Neuronal stem cell (in vitro differentiated cells): Measurements from ENCODE around the gene FOXP1.

Source experiments
- DNase-seq: peaks from one replicate; pipeline ENCODE4 v3.0.0-alpha.2; 2013; ENCODE audit warnings: low spot score
- H2AFZ ChIP-seq: one replicate; pipeline ENCODE4 v1.6.1; 2013; ENCODE audit warnings: mild to moderate bottlenecking, low read length, inconsistent platforms
- H2AK5ac ChIP-seq: 2 replicates; pipeline ENCODE4 v1.6.1; 2013; ENCODE audit warnings: low read depth, mild to moderate bottlenecking, inconsistent platforms, low read length, moderate library complexity, mixed read lengths
- H2BK120ac ChIP-seq: 2 replicates; pipeline ENCODE4 v1.6.1; 2013; ENCODE audit warnings: low read depth, mild to moderate bottlenecking, inconsistent platforms, low read length, moderate library complexity, mixed read lengths
- H2BK12ac ChIP-seq: one replicate; pipeline ENCODE4 v1.6.1; 2013; ENCODE audit warnings: low read length, inconsistent platforms
- H2BK15ac ChIP-seq: 2 replicates; pipeline ENCODE4 v1.6.1; 2013; ENCODE audit warnings: mild to moderate bottlenecking, low read length, inconsistent platforms, mixed read lengths
- H2BK5ac ChIP-seq: one replicate; pipeline ENCODE4 v1.6.1; 2013; ENCODE audit warnings: inconsistent platforms, mild to moderate bottlenecking, low read length, moderate library complexity
- H3K14ac ChIP-seq: one replicate; pipeline ENCODE4 v1.6.1; 2013; ENCODE audit warnings: low read length, inconsistent platforms
- H3K18ac ChIP-seq: 2 replicates; pipeline ENCODE4 v1.6.1; 2013; ENCODE audit warnings: low read length, inconsistent platforms
- H3K23ac ChIP-seq: 2 replicates; pipeline ENCODE4 v1.6.1; 2013; ENCODE audit warnings: low read depth, mild to moderate bottlenecking, mixed read lengths, low read length, inconsistent platforms; ENCODE audit not compliant: poor library complexity
- H3K27ac ChIP-seq: replicated peaks from 3 replicates; pipeline ENCODE4 v1.5.1; 2013; ENCODE audit warnings: low read length, inconsistent platforms
- H3K27me3 ChIP-seq, 3 experiments: 2 replicates each; pipeline ENCODE4 v1.6.1; 2013; ENCODE audit warnings: low read length in 3 of 3, mild to moderate bottlenecking in 2 of 3, inconsistent platforms in 1 of 3, low read depth in 1 of 3, mixed read lengths in 1 of 3, moderate library complexity in 1 of 3; ENCODE audit not compliant: control insufficient read depth in 3 of 3, insufficient read depth in 3 of 3
- H3K36me3 ChIP-seq, 2 donors: replicated peaks in 1 of 2; 2 replicates each; pipeline ENCODE4 v1.6.1; 2013; ENCODE audit warnings: low read length in 2 of 2; ENCODE audit not compliant: control insufficient read depth in 2 of 2, insufficient read depth in 2 of 2
- H3K4ac ChIP-seq: 2 replicates; pipeline ENCODE4 v1.6.1; 2013; ENCODE audit warnings: inconsistent platforms, mild to moderate bottlenecking, low read length, moderate library complexity
- H3K4me1 ChIP-seq, 2 donors: 1 replicate in 1 of 2; 2 replicates in 1 of 2; pipeline ENCODE4 v1.6.1; 2013; ENCODE audit warnings: low read length in 2 of 2, low read depth in 1 of 2; ENCODE audit not compliant: control insufficient read depth in 2 of 2, insufficient read depth in 1 of 2
- H3K4me2 ChIP-seq: one replicate; pipeline ENCODE4 v1.6.1; 2013; ENCODE audit warnings: mild to moderate bottlenecking, low read length, inconsistent platforms; ENCODE audit not compliant: insufficient read depth, poor library complexity, severe bottlenecking
- H3K4me3 ChIP-seq, 2 donors: 2 replicates each; pipeline ENCODE4 v1.5.1; 2013; ENCODE audit warnings: low read length in 2 of 2, mild to moderate bottlenecking in 2 of 2, inconsistent platforms in 1 of 2, moderate library complexity in 1 of 2
- H3K79me1 ChIP-seq: one replicate; pipeline ENCODE4 v1.6.1; 2013; ENCODE audit warnings: low read depth, mild to moderate bottlenecking, inconsistent platforms, low read length, moderate library complexity
- H3K9ac ChIP-seq: one replicate; pipeline ENCODE4 v1.6.1; 2013; ENCODE audit warnings: mild to moderate bottlenecking, low read depth, low read length, inconsistent platforms; ENCODE audit not compliant: poor library complexity
- H3K9me3 ChIP-seq, 2 donors: replicated peaks in 1 of 2; 2 replicates each; pipeline versions ENCODE3 to v1.6.1; 2013; ENCODE audit warnings: low read length in 2 of 2, mild to moderate bottlenecking in 2 of 2, inconsistent platforms in 1 of 2, low read depth in 1 of 2, mixed read lengths in 1 of 2, moderate library complexity in 1 of 2; ENCODE audit not compliant: control insufficient read depth in 2 of 2, insufficient read depth in 1 of 2
- H4K8ac ChIP-seq: one replicate; pipeline ENCODE4 v1.6.1; 2013; ENCODE audit warnings: low read depth, mild to moderate bottlenecking, inconsistent platforms, low read length, moderate library complexity
- H4K91ac ChIP-seq: one replicate; pipeline ENCODE4 v1.6.1; 2013; ENCODE audit warnings: low read length, low read depth, mild to moderate bottlenecking, inconsistent platforms; ENCODE audit not compliant: poor library complexity
- WGBS, 2 donors: extraction: QIAGEN DNeasy Blood & Tissue Kit; methylation state at CpG; one replicate each; pipeline ENCODE4 v1.1.7; 2013; ENCODE audit warnings: missing lambda C conversion rate in 2 of 2, mixed read lengths in 1 of 2; ENCODE audit not compliant: insufficient read length in 2 of 2, insufficient replicate concordance in 1 of 2; ENCODE audit errors: extremely low coverage in 2 of 2; 5-methylcytosine and 5-hydroxymethylcytosine counted together

Gene FOXP1

DNA sequence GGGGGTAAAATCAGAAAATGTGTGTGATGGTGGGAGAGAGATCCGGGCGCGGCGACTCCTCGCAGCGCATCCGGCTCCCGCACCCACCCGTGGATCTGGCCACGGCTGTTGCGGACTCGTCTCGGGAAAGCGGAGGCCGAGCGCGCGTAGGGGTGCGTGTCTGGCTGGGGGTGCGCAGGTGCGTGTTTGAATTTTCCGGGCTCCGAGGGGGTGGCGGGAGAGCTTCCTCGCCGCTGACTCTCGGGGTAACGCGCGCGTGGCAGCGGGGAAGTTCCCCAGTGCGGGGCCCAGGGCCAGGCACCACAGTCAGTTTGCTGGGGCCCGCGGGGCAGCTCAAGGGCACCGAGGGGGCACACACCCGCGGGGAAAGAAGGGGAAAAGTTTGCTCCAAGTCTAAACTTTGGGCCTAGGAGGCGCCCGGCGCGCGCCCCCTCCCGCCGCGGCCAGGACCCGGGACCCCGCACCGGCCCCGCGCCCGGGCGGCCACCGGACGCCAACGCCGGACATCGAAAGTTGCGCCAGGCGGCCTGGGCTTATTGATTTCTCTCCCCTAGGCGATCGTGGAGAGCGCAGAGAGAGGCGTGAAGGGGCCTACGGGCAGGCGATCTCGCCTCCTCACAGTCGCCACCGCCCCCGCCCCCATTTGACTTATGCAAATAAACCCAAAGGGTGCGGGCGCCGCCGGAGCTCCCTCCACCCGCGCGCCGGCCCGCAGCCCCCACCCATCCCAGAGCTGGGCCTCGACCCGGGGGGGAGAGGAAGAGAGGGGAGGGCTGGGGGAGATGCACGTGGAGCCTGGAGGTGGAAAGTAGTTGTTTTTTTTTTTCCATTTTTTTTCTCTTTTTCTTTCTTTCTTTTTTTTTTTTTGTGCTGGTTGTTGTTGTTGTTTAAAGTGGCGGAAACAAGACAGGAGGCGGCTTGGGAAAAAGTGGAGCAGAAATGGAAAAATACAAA, 639 bp downstream of the FOXP1 start:
- no peak overlapping the region for H4K91ac ChIP-seq
- peak overlapping the region; percentile 90 for H3K4me2 ChIP-seq
- H3K36me3 ChIP-seq, result no peaks in the 10 kb centered on the region
- peak overlapping the region; percentile 80 for H3K23ac ChIP-seq
- H2AK5ac ChIP-seq, result peak overlapping the region; percentile 94
- peak overlapping the region; percentile 90 for H3K27ac ChIP-seq
- H4K8ac ChIP-seq, result peak overlapping the region; percentile 82
- H2AFZ ChIP-seq, result peak overlapping the region; percentile 95
- H3K79me1 ChIP-seq, result peaks cover 15% of the 10 kb centered on the region
- H3K4me3 ChIP-seq, result peak overlapping the region; percentile 76 to 92
- no CpG with 5 or more reads among the region's 84 CpGs for WGBS, 2 donors
- peak overlapping the region; percentile 93 for H2BK120ac ChIP-seq
- peak overlapping the region; percentile 98 for H2BK15ac ChIP-seq
- peak; percentile 80 for DNase-seq
- peak overlapping the region; percentile 99 for H3K14ac ChIP-seq
- H3K27me3 ChIP-seq, result no peaks in the 10 kb centered on the region
- peaks cover 6 to 16% of the 10 kb centered on the region in 2 donors for H3K4me1 ChIP-seq
- H2BK5ac ChIP-seq, result peak overlapping the region; percentile 98
- peak overlapping the region; percentile 100 for H3K18ac ChIP-seq
- H3K9ac ChIP-seq, result peak overlapping the region; percentile 99
- no peaks in the 10 kb centered on the region for H3K9me3 ChIP-seq
- H2BK12ac ChIP-seq, result peak overlapping the region; percentile 99
- peak overlapping the region; percentile 53 for H3K4ac ChIP-seq

DNA sequence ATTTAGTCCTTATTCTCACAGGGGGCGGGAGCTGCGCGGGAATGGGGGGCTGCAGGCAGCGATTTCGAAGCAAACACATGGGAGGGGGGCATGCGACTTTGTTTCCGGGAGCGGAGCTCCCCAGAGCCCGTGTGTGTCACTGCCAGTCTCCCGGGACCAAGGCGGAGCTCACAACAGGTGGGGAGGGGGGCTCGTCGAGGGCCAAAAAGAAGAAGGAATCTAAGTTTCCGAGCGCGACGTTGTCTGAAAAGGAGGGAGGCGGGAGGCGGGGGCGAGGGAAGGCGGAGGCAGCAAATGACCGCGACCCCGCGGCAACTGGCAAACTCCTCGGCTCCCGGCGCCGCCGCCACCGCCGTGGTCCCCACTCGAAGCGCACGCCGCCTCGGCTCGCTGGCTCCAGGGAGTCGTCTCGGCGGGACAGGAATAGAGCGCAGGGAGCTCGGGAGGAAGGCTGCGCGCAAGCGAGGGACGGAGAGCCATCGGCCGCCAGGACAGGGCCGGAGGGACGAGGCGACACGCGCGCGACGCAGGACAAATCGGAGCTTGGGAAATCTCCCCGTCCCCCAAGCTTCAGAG, 1.4 kb downstream of the FOXP1 start:
- H3K23ac ChIP-seq, result peak overlapping the region; percentile 80
- H3K9me3 ChIP-seq, result no peaks in the 10 kb centered on the region
- WGBS, 2 donors, result no CpG with 5 or more reads among the region's 59 CpGs
- no peaks in the 10 kb centered on the region for H3K27me3 ChIP-seq
- peak overlapping the region; percentile 98 for H2BK15ac ChIP-seq
- peaks cover 0 to 2% of the 10 kb centered on the region in 2 donors for H3K36me3 ChIP-seq
- peak overlapping the region; percentile 99 for H3K9ac ChIP-seq
- peak overlapping the region; percentile 90 for H3K27ac ChIP-seq
- H3K4me1 ChIP-seq, result peaks cover 6 to 16% of the 10 kb centered on the region in 2 donors
- peak overlapping the region; percentile 99 for H3K14ac ChIP-seq
- H4K8ac ChIP-seq, result peak overlapping the region; percentile 82
- H2BK5ac ChIP-seq, result peak overlapping the region; percentile 98
- H2BK12ac ChIP-seq, result peak overlapping the region; percentile 99
- H3K4me2 ChIP-seq, result peak overlapping the region; percentile 90
- H3K18ac ChIP-seq, result peak overlapping the region; percentile 100
- H4K91ac ChIP-seq, result no peak overlapping the region
- H3K4ac ChIP-seq, result peak overlapping the region; percentile 76
- peak; percentile 67 for DNase-seq
- H2AFZ ChIP-seq, result peak overlapping the region; percentile 95
- H2BK120ac ChIP-seq, result peak overlapping the region; percentile 93
- peaks cover 15% of the 10 kb centered on the region for H3K79me1 ChIP-seq
- peak overlapping the region; percentile 94 for H2AK5ac ChIP-seq
- peak overlapping the region; percentile 76 to 92 for H3K4me3 ChIP-seq

DNA sequence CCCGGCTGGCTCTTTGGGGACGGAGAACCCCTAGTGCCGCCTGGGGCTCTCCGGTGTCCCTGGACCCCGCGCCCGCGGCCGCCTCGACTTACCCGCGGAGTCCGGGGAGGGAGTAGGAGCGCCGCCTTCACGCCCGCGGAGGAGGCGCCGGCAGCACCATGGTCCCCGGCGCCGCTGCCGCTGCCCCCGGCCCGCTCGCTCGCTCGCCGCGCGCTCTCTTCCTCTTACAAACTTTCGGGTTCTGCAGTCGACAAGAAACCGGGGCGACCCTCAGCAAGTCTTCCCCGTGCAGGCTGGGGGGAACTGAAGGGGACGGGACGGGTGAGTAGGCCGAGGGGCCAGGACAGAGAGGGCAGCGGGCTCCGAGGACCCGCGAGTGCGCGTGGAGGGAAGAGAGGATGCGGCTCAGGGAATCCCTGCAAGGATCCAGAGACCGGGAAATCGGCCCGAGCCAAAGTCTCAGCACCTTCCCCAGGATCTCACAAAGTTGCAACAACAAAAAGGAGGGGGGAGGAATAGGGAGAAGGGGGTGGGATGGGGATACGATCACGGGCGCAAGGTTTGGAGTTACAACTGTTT, 2.0 kb downstream of the FOXP1 start:
- H2BK12ac ChIP-seq, result no peak overlapping the region
- H3K36me3 ChIP-seq, result peaks cover 0 to 7% of the 10 kb centered on the region in 2 donors
- peak overlapping the region; percentile 76 for H2BK120ac ChIP-seq
- peak overlapping the region; percentile 95 for H2AFZ ChIP-seq
- peak overlapping the region; percentile 99 for H3K9ac ChIP-seq
- H2BK5ac ChIP-seq, result peak overlapping the region; percentile 98
- H3K9me3 ChIP-seq, result no peaks in the 10 kb centered on the region
- H4K8ac ChIP-seq, result peak overlapping the region; percentile 78
- H3K27ac ChIP-seq, result peak overlapping the region; percentile 90
- H3K4me3 ChIP-seq, result peak overlapping the region; percentile 76 to 92
- no peak for DNase-seq
- H3K14ac ChIP-seq, result peak overlapping the region; percentile 98
- no peak overlapping the region for H4K91ac ChIP-seq
- peak overlapping the region; percentile 97 for H2BK15ac ChIP-seq
- no peak overlapping the region for H3K4ac ChIP-seq
- peak overlapping the region; percentile 90 for H3K4me2 ChIP-seq
- no CpG with 5 or more reads among the region's 53 CpGs for WGBS, 2 donors
- peaks cover 6 to 16% of the 10 kb centered on the region in 2 donors for H3K4me1 ChIP-seq
- peaks cover 15% of the 10 kb centered on the region for H3K79me1 ChIP-seq
- no peaks in the 10 kb centered on the region for H3K27me3 ChIP-seq
- H2AK5ac ChIP-seq, result peak overlapping the region; percentile 71
- no peak overlapping the region for H3K23ac ChIP-seq
- H3K18ac ChIP-seq, result peak overlapping the region; percentile 98
